Measurements from ENCODE around the gene ACOX2.

GRCh38 chr3:58575971-58576652, 39.1 kb upstream of the ACOX2 start:
- no peak for TF ChIP-seq SP1 (IDR thresholded peaks at IDR 0.05; ENCODE audit: low read depth)
- no peak for TF ChIP-seq CTCF (IDR thresholded peaks at IDR 0.05 in 2 of 3, conservative IDR thresholded peaks at IDR 0.05 in 1 of 3; ENCODE audit: borderline replicate concordance in 1 of 3, insufficient read depth in 1 of 3, low read depth in 2 of 3, low read length in 2 of 3)
